Large intestine (tissue), 3 donors: Measurements from ENCODE around the gene NCS1. TPM values are rescaled to one million over a fixed set of nuclear protein-coding genes. Genes with fewer than 3 reads are reported as not detected.
A peak's percentile ranks its signal among the peaks of the same experiment; 100 is the strongest.

Experiments
- DNase-seq, 2 donors: peaks; one replicate each; pipeline versions ENCODE4 v3.0.0 to v3.0.0-alpha.2; 2013
- H3K27ac ChIP-seq: one replicate; pipeline ENCODE4 v1.5.1; 2013; ENCODE audit warnings: low read length
- H3K27me3 ChIP-seq: 2 replicates; pipeline ENCODE4 v1.6.1; 2013; ENCODE audit warnings: low read length; ENCODE audit not compliant: control insufficient read depth, insufficient read depth
- H3K36me3 ChIP-seq: 2 replicates; pipeline ENCODE4 v1.6.1; 2013; ENCODE audit warnings: low read length; ENCODE audit not compliant: control insufficient read depth, insufficient read depth
- H3K4me1 ChIP-seq: one replicate; pipeline ENCODE4 v1.6.1; 2013; ENCODE audit warnings: low read length; ENCODE audit not compliant: control insufficient read depth, insufficient read depth
- H3K4me3 ChIP-seq: one replicate; pipeline ENCODE4 v1.5.1; 2013; ENCODE audit warnings: low read length
- H3K9me3 ChIP-seq: one replicate; pipeline ENCODE4 v1.6.1; 2013; ENCODE audit warnings: mild to moderate bottlenecking, low read depth, low read length, moderate library complexity; ENCODE audit not compliant: control insufficient read depth
- WGBS: methylation state at CpG from one replicate; pipeline ENCODE4 v1.1.5; 2013; ENCODE audit warnings: low lambda C conversion rate; ENCODE audit not compliant: insufficient coverage; 5-methylcytosine and 5-hydroxymethylcytosine counted together
- polyA plus RNA-seq: library from polyadenylated mRNA; unstranded; fragments of 120-200 nt; gene quantifications from one replicate; pipeline ENCODE4 v1.2.1, GENCODE V29; 2013

NCS1 gene
- polyA plus RNA-seq, 1 donor: 14.7 TPM

- Histone ChIP-seq H3K4me1 (peaks cover 5% of the 10 kb centered on the region), H3K36me3 (peaks cover 2% of the 10 kb centered on the region), H3K4me3 (no peak overlapping the region), H3K27me3 (no peaks in the 10 kb centered on the region), H3K9me3 (no peaks in the 10 kb centered on the region), H3K27ac (no peak overlapping the region)
- no CpG with 5 or more reads among the region's 17 CpGs for WGBS
- DNase-seq: no peak
These were observed 65.7 kb downstream of the NCS1 start for GRCh38 chr9:130237763-130238524.

DNA sequence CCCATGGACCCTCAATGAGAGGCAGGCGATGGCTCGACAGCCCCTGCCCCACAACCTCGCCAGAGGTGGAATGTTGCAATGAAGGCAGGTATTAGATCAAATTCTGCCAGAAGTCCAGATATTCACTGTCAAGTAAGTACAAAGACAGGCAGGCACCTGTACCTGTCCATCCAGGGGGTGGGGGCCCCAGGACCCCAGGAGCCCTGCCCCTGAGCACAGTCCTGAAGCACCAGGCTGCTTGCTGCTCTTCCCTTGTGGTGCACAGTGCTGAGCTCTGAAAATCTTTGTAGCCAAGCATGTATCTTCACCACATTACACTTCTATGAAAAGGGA lies 67.1 kb downstream of the NCS1 start:
- Histone ChIP-seq H3K27me3 (no peaks in the 10 kb centered on the region), H3K9me3 (no peaks in the 10 kb centered on the region), H3K4me1 (peaks cover 11% of the 10 kb centered on the region), H3K4me3 (no peak overlapping the region), H3K27ac (no peak overlapping the region), H3K36me3 (no peaks in the 10 kb centered on the region)
- no peak for DNase-seq
- WGBS: no CpG with 5 or more reads among the region's 3 CpGs

DNA sequence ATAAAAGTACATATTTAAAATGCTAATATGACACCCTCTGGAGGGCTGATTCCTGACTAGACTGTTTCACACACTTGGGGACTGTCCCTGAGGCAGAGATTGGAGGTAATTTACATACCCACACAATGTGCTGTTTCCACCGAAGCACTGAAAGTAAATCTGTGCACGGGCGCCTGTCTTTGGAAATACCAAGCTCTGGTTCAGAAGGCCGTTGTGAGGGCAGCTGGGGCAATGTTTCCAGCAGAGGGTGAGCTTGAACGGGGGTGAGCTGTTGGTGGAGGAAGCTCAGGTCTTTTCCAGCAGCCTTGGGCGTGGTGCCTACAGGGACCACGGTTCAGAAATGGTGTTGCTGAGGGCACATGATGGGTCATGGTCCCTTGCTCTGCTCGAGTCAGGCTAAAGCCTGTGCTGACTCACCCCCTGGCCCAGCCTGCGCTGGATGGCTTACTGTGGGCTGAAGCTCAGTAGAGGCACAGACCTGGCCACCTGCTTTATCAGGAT lies 67.6 kb downstream of the NCS1 start:
- H3K27me3 ChIP-seq: no peaks in the 10 kb centered on the region
- peaks cover 11% of the 10 kb centered on the region for H3K4me1 ChIP-seq
- no peak overlapping the region for H3K4me3 ChIP-seq
- H3K9me3 ChIP-seq: no peaks in the 10 kb centered on the region
- no peaks in the 10 kb centered on the region for H3K36me3 ChIP-seq
- WGBS: no CpG with 5 or more reads among the region's 9 CpGs
- peak in 1 of 2 donors; percentile 48 for DNase-seq
- no peak overlapping the region for H3K27ac ChIP-seq

GRCh38 chr9:130240410-130241197 lies 68.4 kb downstream of the NCS1 start:
- Histone ChIP-seq H3K4me3 (no peak overlapping the region), H3K27me3 (no peaks in the 10 kb centered on the region), H3K36me3 (no peaks in the 10 kb centered on the region), H3K4me1 (peaks cover 11% of the 10 kb centered on the region), H3K9me3 (no peaks in the 10 kb centered on the region), H3K27ac (no peak overlapping the region)
- DNase-seq: peak; percentile 64 to 83
- no CpG with 5 or more reads among the region's 5 CpGs for WGBS

GRCh38 chr9:130241198-130241535 lies 69.0 kb downstream of the NCS1 start:
- no CpG with 5 or more reads among the region's 1 CpG for WGBS
- H3K4me1 ChIP-seq: peaks cover 11% of the 10 kb centered on the region
- no peaks in the 10 kb centered on the region for H3K9me3 ChIP-seq

DNA sequence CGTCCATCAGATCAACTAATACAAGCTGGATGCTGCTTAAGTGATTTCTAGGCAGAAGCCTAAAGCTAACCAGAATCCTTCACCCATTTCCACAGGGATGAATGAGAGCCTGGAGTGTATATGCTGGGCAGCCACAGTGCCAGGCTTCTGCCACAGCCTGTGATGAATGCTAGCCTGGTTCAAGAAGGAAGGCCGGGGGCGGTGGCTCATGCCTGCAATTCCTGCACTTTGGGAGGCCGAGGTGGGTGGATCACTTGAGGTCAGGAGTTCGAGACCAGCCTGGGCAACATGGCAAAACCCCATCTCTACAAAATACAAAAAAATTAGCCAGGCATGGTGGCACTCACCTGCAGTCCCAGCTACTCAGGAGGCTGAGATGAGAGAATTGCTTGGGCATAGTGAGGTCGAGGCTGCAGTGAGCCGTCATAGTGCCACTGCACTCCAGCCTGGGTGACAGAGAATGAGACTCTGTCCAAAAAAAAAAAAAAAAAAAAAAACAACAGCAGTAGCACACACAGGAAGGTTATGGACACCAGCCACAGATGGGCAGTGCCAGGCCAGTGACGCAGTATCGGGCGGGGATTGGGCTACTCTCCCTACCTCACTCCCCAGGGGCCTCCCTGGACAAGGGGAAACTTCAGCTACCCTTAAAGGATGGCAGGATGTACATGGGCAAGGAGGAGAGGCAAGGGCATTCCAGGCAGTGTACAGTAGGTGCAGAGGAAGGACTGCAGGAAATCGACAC lies 70.2 kb downstream of the NCS1 start:
- H3K27me3 ChIP-seq: no peaks in the 10 kb centered on the region
- WGBS: 20% methylated on average over 1 of the region's 11 CpGs
- no peaks in the 10 kb centered on the region for H3K36me3 ChIP-seq
- peaks cover 11% of the 10 kb centered on the region for H3K4me1 ChIP-seq
- no peak overlapping the region for H3K4me3 ChIP-seq
- no peaks in the 10 kb centered on the region for H3K9me3 ChIP-seq
- no peak overlapping the region for H3K27ac ChIP-seq
- no peak for DNase-seq

More at GRCh38 chr9:130241198-130241535, 69.0 kb downstream of the NCS1 start:
- no peak for DNase-seq
- Histone ChIP-seq H3K27ac (no peak overlapping the region), H3K4me3 (no peak overlapping the region), H3K27me3 (no peaks in the 10 kb centered on the region), H3K36me3 (no peaks in the 10 kb centered on the region)

- Histone ChIP-seq H3K36me3 (no peaks in the 10 kb centered on the region), H3K4me1 (peaks cover 11% of the 10 kb centered on the region), H3K9me3 (no peaks in the 10 kb centered on the region), H3K27me3 (no peaks in the 10 kb centered on the region), H3K27ac (no peak overlapping the region), H3K4me3 (no peak overlapping the region)
- WGBS: no CpG with 5 or more reads among the region's 35 CpGs
- DNase-seq: peak; percentile 55 to 79
These were observed 71.0 kb downstream of the NCS1 start for GRCh38 chr9:130243015-130243881.

GRCh38 chr9:130243882-130244170 lies 71.6 kb downstream of the NCS1 start:
- no peak overlapping the region for H3K27ac ChIP-seq
- WGBS: no CpG with 5 or more reads among the region's 7 CpGs
- H3K9me3 ChIP-seq: no peaks in the 10 kb centered on the region
- no peaks in the 10 kb centered on the region for H3K36me3 ChIP-seq
- H3K27me3 ChIP-seq: no peaks in the 10 kb centered on the region
- H3K4me3 ChIP-seq: no peak overlapping the region
- H3K4me1 ChIP-seq: peaks cover 11% of the 10 kb centered on the region
- no peak for DNase-seq

GRCh38 chr9:130244548-130245165 lies 72.5 kb downstream of the NCS1 start:
- no CpG with 5 or more reads among the region's 13 CpGs for WGBS
- peaks cover 11% of the 10 kb centered on the region for H3K4me1 ChIP-seq
- H3K9me3 ChIP-seq: no peaks in the 10 kb centered on the region
- no peak overlapping the region for H3K27ac ChIP-seq
- no peak for DNase-seq
- no peaks in the 10 kb centered on the region for H3K36me3 ChIP-seq
- no peak overlapping the region for H3K4me3 ChIP-seq
- no peaks in the 10 kb centered on the region for H3K27me3 ChIP-seq
